ENCODE results near the gene THRA. TPM values are rescaled to one million over a fixed set of nuclear protein-coding genes. Genes with fewer than 3 reads are reported as not detected.

Gene THRA
- total and polyA plus RNA-seq, 2 donors (not counting 3 experiments of a cell fraction or from before 2014, with no cell fraction given), result 17.4 to 29.6 TPM

DNA sequence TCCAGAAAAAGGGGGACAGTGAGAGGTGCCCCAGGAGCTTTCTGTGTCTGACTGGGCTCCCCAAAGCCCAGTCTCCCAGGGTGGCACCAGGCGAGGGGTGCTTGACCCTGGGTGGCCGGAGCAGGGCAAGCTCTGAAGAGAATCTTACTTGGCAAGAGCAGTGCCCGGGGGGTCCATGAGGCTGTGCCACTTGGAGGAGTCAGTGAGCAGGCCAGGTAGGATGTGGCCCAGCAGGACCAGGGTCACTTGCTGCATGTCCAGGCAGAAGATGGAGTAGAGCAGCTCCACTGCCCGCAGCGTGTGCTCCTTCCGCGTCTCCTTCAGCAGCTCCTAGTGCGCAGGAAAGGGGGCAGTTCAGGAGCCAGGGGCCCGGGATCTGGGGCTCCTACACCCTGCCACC is 40.3 kb upstream of the THRA start:
- TF ChIP-seq MYC (IDR thresholded peaks at IDR 0.05; ENCODE audit: low read depth, low read length) (no peak), EZH2 (IDR thresholded peaks at IDR 0.05; ENCODE audit: borderline replicate concordance, low read depth, low read length, severe bottlenecking) (no peak), MAX (IDR thresholded peaks at IDR 0.05; ENCODE audit: insufficient read depth, insufficient read length) (no peak), POLR2A (IDR thresholded peaks at IDR 0.05; ENCODE audit: low read depth, low read length) (no peak), JUN (IDR thresholded peaks at IDR 0.05; ENCODE audit: borderline replicate concordance, insufficient read depth, insufficient read length, low read depth) (no peak), POLR2AphosphoS5 (IDR thresholded peaks at IDR 0.05; ENCODE audit: insufficient read depth, low read depth, low read length) (no peak), GATA2 (IDR thresholded peaks at IDR 0.05; ENCODE audit: insufficient read depth, insufficient read length, low read depth, low read length) (no peak), FOS (IDR thresholded peaks at IDR 0.05; ENCODE audit: borderline replicate concordance, insufficient read depth, low read length) (no peak)
- TF ChIP-seq, protein P1, sequence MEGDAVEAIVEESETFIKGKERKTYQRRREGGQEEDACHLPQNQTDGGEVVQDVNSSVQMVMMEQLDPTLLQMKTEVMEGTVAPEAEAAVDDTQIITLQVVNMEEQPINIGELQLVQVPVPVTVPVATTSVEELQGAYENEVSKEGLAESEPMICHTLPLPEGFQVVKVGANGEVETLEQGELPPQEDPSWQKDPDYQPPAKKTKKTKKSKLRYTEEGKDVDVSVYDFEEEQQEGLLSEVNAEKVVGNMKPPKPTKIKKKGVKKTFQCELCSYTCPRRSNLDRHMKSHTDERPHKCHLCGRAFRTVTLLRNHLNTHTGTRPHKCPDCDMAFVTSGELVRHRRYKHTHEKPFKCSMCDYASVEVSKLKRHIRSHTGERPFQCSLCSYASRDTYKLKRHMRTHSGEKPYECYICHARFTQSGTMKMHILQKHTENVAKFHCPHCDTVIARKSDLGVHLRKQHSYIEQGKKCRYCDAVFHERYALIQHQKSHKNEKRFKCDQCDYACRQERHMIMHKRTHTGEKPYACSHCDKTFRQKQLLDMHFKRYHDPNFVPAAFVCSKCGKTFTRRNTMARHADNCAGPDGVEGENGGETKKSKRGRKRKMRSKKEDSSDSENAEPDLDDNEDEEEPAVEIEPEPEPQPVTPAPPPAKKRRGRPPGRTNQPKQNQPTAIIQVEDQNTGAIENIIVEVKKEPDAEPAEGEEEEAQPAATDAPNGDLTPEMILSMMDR (IDR thresholded peaks at IDR 0.05; ENCODE audit: extremely low read depth in 1 of 2, insufficient read depth in 1 of 2, low read depth in 1 of 2, low read length in 2 of 2), result no peak
- Histone ChIP-seq H3K9me1 (replicated peaks; ENCODE audit: control insufficient read depth, extremely low read depth, insufficient read depth, low read length) (no peaks in the 10 kb centered on the region), H3K79me2 (ENCODE audit: control insufficient read depth, insufficient read depth, low read length) (peaks cover 4% of the 10 kb centered on the region), H3K4me1 (ENCODE audit: control insufficient read depth, extremely low read depth, insufficient read depth, low read length) (peaks cover 91% of the 10 kb centered on the region), H3K27ac (ENCODE audit: insufficient read depth, low read depth, low read length) (peak overlapping the region; percentile 99), H3K9ac (replicated peaks; ENCODE audit: extremely low read depth, insufficient read depth, low read length) (no peak overlapping the region), H3K36me3 (ENCODE audit: control insufficient read depth in 2 of 2, extremely low read depth in 1 of 2, insufficient read depth in 2 of 2, low read length in 2 of 2) (peaks cover 3 to 14% of the 10 kb centered on the region in 2 experiments), H4K20me1 (replicated peaks; ENCODE audit: control insufficient read depth, extremely low read depth, insufficient read depth, low read length) (no peaks in the 10 kb centered on the region), H3K9me3 (replicated peaks; ENCODE audit: control insufficient read depth, insufficient read depth, low read length) (no peaks in the 10 kb centered on the region), H3K4me3 (replicated peaks in 1 of 3; ENCODE audit: insufficient read depth in 1 of 3, low read depth in 1 of 3, low read length in 3 of 3) (no peak overlapping the region), H3K4me2 (ENCODE audit: insufficient read depth, low read length) (no peak overlapping the region), H2AFZ (ENCODE audit: low read depth, low read length) (no peak overlapping the region), H3K27me3 (ENCODE audit: control insufficient read depth in 2 of 2, insufficient read depth in 2 of 2, low read length in 2 of 2) (no peaks in the 10 kb centered on the region)
- no TSS peak for BruUV-seq (replicated peaks)
- ChIA-PET POLR2A (interaction anchor here (1.3 kb wide), 1 partner anchor 32 kb away, joined by 3 read pairs; the partner anchor contains the start of gene MED24), CTCF (interaction anchor here (1.0 to 3.1 kb wide), 9 partner anchors 9 to 112 kb away, joined by 3 to 10 read pairs (median 5); partner anchors contain the start of gene PSMD3)
- dilution Hi-C loops (cut with MboI; ENCODE audit: extremely low pct_ligation_motif_present, low sequenced_read_pairs), result no loop called here
- intact Hi-C loops (cut with micrococcal nuclease), result no loop called here
- FAIRE-seq (no peak), DNase-seq (ENCODE audit: low read depth, low spot score) (no peak)

All from endothelial cell of umbilical vein (primary cell).